HG03378 (cell line): ENCODE measurements around the gene PBX4.

Experiments
- ATAC-seq: cut with Tn5 transposase; IDR thresholded peaks from one replicate; pipeline ENCODE4 v1.9.1; 2021; ENCODE audit warnings: mild to moderate bottlenecking, moderate library complexity; ENCODE audit not compliant: unreplicated experiment

Gene PBX4

DNA sequence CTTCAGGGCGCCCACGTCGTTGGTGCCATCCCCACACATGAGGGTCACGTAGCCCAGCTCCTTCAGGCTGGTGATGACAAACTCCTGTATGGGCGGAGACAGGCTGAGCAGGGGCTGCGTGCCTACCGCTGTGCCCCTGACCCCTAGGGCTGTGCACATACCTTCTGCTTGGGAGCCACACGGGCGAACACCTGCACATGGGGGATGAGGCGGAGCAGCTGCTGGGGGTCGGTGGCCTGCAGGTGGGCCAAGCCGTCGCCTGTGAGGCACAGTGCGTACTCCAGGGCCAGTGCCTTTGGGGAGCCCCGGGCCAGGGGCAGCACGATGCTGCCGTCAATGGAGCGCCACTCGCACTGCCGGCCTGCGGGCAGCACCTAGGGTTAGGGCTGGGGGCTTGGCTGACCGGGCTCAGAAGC is 31.1 kb upstream of the PBX4 start:
- ATAC-seq = no peak

DNA sequence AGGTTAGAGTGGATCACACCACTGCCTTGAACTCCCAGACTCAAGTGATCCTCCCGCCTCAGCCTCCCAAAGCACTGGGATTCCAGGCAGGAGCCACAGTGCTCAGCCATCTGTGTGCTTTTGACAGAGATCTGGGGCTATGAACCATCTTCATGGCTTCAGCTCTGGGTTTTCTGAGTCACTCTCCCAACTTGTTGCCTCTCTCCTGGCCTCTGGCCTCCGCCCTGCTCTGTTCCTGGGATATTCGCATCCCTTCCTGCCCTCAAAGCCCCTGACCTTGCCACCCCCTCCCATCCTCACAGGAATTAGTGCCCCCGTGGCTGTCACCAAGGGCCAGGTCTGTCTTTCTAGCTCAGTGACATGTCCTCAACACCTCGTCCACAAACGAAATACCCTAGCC is 30.7 kb upstream of the PBX4 start:
- no peak for ATAC-seq

GRCh38 chr19:19647037-19647835 is 28.7 kb upstream of the PBX4 start:
- ATAC-seq = no peak

- ATAC-seq = no peak
Observed at GRCh38 chr19:19645233-19645870, 26.9 kb upstream of the PBX4 start.

DNA sequence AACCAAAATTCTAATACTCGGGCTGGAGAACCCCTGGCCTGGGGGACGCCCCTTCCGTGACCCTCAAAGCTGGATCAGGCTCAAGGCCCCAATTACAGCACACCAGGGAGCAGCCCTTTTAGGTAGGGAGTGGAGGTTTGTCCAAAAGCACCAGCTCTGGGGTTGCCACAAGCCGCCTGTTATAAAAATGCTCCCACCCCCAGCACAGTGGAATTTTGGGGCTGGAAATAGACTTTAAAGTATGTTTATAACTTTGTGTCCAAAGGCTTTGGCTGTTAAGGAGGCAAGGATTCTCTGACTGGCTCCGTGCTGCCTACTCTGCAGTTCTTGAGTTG is 25.5 kb upstream of the PBX4 start:
- no peak for ATAC-seq

GRCh38 chr19:19643158-19644053 is 24.9 kb upstream of the PBX4 start, which contains the start of gene GMIP:
GMIP (minus strand) TSS chr19:19643657; CDS start chr19:19643529, 128 bp downstream.
- ATAC-seq = peak; percentile 58

- no peak for ATAC-seq
Observed at GRCh38 chr19:19642506-19643157, 24.1 kb upstream of the PBX4 start.

DNA sequence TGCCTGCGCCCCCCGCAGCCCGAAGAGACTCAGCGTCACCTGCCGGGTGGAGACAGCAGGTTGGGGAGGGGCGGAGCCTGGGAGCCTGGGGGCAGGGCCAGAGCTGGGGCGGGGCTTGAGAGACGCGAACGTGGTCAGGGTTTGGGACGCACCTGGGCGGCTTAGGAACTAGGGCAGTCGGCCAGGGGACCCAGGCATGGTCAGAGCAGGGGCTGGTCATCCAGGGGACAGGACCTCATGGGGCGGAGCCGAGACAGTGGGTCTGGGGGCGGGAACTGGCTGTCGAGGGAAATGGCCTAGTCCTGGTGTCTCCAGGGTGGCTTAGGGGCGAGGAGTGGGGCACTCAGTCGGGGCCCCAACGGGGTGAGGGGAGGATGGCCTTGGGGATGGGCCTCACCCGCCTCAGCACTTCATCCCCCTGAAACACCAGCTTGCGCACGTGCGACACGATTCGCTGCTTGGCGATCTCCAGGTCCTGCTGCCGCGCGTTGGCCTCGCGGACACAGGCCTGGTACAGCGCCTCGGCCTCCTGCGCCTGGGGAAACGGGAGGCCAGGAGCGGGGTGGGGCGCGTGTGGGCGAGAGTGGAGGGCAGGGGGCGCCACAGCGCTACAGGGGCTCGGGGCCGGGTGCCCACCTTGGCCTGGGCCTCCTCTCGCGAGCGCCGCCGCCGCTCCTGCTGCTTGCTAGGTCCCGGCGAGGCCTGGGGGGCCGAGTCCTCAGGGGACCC is 19.2 kb upstream of the PBX4 start:
- no peak for ATAC-seq

- no peak for ATAC-seq
Observed at GRCh38 chr19:19637186-19637522, 18.7 kb upstream of the PBX4 start.

DNA sequence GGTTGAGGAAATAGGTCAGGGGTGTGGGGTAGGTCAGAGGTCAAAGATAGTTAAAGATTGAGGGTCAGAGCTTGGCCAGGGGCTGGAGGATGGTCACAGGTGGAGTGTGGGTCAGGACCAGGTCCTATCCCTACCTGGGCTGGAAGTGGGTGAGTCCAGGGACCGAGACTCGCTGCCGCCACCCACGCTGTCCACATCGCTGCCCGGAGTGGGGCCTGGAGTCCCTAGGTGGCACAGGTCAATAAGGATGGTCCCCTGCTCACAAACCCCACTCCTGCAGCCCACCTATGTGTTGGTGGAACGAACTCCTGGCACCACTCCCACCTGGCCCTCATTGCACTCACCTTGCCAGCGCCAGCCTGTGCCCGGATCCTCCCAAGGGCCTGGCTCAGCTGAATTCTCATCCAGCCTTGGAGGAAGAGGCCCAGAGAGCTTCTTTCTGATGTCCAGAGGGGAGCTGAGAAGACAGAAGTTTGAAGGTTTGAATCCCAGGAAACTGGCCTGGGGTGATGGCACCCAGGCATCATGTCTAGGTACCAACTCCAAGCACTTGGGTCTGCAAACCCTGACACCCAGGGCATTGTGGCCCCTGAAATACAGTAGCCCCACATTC is 18.2 kb upstream of the PBX4 start:
- no peak for ATAC-seq

DNA sequence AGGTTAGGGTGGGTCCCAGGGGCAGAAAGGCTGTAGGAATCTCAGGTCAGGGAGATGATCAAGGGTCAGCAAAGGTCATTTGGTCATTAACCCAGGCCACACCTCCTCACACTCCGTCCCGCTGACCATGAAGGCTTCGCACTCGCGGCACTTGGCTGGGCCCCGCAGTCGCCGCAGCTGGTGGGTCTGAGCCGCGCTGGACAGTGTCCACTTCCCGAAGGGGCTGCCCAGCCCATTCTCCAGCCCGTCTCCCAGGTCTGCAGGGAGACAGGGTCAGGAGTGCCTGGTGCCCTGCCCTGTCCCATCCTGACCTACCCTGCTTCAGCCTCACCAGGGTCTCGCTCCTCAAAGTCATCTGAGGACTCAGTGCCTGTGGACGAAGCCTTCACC is 16.8 kb upstream of the PBX4 start:
- ATAC-seq = no peak

DNA sequence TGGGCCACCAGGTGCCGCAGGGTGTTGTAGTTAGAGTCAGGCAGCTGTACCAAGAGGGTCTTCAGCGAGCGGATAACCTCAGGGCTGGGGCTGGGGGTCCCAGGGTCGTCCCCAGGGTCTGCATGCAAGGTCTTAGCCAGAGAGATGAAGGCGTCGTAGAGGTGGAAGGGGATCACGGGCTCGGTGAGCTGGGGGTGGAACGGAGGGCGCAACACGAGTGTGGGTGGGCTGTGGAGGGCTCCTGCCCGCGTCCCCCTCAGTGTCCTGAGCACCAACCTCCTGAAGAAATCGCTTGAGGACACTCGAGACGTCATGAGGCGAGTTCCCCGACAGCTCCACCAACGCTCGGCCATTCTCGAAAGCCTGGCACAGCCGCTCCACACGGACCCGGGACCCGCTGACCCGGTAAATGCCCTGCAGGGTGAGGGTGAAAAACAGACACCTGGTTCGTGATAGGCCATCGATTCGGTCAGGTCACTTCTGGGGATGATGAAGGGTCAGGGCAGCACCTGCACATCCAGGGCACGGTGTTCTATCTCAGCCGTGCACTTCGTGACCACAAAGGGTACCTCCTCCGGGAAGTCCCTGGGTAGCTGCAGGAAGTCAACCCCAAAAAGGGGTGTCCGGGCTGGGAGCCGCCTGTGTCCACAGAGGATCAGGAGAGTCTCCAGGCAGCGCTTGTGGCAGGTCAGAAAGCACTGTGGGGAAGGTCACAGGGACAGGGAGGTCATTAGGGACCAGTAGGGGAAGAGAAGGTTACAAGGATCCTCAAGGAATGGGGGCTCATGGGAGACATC is 16.2 kb upstream of the PBX4 start:
- ATAC-seq = no peak

- ATAC-seq = no peak
Observed at GRCh38 chr19:19633711-19634515, 15.4 kb upstream of the PBX4 start.

DNA sequence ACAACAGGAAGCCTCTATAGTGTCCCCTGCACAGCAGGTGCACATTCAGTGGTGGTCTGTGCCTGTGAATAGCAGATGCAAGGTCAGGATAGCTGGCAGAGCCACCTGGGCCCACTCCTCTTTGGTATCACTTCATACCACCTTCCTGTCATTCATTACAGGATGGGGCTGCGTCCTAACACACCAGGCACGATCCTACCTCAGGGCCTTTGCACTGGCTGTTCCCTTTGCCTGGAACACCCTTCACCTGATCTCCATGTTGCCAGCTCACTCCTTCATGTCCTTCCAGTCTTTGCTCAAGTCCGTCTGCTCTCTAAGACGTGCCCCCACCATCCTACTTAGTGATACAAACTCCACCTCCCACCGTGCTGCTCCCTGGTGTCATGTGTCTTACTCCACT is 14.2 kb upstream of the PBX4 start:
- ATAC-seq = no peak

GRCh38 chr19:19631346-19631745 is 12.9 kb upstream of the PBX4 start:
- ATAC-seq = no peak

GRCh38 chr19:19630426-19630825 is 11.9 kb upstream of the PBX4 start:
- no peak for ATAC-seq

GRCh38 chr19:19630062-19630414 is 11.6 kb upstream of the PBX4 start:
- no peak for ATAC-seq

- ATAC-seq = no peak
Observed at GRCh38 chr19:19628501-19629134, 10.1 kb upstream of the PBX4 start.
